Amniotic stem cell (primary cell): Measurements from ENCODE around the gene SELL.
"Not testable (repeated sequence)": the region's sequence is repeated elsewhere in the genome, so short reads cannot be mapped to it uniquely, and the experiment has no call there.

ENCODE experiments used
- DNase-seq: peaks from one replicate; lab custom pipeline; 2025; lab: John Stamatoyannopoulos, UW

Gene SELL

DNA sequence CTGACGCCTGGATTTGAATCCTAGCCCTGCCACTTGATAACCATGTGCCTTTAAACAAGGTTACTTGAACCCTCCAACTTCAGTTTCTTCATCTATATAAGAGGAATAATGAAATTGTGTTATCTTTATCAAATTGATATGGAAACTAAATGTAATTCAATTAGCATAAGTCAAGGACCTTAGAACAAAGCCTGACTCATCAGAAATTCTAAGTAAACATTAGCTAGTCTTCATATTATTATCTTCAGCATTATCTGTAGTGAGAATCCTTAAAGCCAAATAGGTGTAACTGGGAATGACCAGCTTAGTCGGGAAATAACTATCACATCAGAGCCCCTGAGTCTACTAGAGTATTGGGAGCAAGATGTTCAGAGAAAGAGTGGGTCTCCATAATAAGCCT, 6.6 kb downstream of the SELL start:
- no peak for DNase-seq

DNA sequence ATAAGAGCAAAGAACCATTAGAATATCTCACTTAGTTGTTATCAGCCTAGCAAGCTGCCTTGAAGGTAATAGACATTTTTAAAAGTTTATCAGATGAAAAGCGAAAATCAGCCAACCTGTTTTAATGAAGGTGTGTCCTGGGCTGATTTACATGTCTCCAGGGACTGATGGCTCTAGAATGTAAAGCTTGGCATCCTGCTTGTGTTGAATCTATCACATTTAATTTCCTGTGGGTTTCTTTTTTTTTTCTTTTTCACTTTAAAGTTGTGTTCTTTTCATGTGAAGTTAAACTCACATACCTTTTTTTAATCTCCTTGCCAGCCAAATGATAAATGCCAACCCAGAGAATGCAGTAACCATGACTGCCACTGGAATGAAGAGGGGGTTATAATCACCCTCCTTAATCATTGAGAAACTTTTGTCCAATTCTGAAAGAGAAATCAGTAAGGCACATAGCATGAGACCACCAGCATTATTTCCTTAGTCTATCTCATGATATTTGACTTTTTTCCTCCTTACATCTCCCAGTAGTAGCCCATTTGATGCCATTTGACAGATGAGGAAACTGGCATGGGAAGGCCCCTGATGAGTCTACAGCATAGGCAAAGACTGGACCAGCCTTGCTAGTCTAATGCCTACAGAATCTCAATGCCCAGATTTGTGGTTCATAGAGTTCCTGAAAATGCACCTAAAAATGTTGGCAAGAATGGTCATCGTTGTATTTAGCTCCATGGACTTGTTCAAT, 10.0 kb downstream of the SELL start:
- no peak for DNase-seq

DNA sequence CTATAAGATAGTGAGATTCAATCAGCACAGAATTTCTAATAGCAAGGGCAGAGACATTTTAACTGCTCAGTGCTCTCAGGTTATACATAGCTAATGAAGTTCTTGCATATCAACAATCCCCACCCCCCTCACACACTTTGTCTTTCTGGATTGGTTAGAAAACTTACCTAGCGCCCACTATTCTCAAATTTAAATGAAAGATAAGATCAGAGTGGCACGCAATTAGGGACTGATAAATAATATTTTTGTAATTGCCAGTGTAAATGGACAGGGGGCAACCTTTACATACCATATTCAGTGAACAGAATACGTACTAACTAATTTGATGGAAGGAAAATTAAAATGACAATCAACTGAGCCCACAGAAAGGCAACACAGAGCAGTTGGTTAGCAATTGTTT, 11.7 kb downstream of the SELL start:
- no peak for DNase-seq

DNA sequence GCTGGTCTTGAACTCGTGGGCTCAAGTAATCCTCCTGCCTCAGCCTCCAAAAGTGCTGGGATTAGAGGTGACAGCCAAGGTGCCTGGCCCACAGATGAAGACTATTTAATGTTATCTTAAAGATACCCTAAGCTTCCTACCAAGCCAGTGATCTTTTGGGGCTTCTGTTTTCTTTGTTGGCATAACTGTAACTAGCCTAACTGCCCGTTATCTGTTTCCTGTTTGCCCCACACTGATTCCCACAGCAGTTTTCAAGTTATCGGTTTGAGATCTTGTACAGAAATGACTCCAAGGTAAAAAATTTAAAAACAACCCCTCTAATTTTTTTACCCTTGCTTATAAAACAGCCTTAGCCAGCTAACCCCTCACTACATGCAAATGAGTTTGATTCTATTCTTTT, 12.4 kb downstream of the SELL start:
- DNase-seq, result no peak

DNA sequence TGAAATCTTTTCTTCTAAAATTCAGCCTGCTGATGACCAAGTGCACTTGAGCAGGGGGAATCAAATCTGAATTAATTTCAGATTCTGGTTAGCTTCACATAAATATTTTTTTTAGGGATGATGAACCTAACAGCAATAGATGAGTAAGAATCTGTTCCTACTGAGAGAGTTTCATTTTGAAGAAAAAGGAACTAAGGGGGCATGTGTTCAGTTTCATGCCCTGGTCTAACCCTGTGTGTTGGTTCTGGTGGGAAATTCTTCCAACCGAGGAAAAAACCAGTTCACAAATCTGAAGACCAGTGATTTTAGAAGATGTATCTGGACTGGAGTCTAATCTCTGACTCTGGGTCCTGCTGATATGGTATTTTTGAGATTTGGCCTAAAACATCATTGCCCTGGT, 13.7 kb downstream of the SELL start:
- no peak for DNase-seq

DNA sequence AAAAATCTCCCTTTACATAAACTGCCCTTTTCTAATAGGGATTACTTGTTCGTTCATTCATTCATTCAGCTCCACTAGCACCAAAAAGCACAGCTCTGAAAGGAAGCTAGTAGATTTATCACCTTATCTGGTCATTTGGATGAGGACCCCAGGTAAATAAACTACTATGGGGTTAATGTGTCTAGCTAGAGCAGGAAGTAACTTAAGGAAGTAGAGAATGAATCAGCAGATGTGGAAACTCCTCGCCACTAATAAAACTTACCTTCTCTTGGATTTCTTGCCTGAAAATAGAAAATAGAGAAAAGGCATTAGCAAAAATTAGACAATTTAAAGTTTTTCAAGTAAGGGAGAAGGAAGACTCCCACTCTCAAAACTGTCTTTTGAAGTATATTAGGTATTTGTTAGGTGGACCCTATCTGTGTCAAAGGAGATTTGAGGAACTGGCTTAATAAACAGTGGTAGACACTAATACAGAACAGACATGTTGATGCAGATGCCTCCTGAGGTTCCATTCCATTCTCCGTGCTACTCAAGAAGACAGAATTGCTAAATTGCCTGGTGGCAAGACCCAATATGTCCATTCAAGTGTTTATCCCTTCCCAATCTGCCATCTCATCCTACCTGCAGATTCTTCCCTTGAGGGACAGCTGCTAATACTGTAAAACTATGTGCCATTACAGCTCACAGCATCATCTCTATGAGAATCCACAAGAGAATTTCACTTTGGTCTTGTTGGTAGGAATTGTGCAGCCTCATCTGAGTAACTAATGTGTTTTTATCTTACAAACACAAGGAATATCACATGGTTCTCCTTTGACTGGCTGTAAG, 14.9 kb downstream of the SELL start:
- no peak for DNase-seq

DNA sequence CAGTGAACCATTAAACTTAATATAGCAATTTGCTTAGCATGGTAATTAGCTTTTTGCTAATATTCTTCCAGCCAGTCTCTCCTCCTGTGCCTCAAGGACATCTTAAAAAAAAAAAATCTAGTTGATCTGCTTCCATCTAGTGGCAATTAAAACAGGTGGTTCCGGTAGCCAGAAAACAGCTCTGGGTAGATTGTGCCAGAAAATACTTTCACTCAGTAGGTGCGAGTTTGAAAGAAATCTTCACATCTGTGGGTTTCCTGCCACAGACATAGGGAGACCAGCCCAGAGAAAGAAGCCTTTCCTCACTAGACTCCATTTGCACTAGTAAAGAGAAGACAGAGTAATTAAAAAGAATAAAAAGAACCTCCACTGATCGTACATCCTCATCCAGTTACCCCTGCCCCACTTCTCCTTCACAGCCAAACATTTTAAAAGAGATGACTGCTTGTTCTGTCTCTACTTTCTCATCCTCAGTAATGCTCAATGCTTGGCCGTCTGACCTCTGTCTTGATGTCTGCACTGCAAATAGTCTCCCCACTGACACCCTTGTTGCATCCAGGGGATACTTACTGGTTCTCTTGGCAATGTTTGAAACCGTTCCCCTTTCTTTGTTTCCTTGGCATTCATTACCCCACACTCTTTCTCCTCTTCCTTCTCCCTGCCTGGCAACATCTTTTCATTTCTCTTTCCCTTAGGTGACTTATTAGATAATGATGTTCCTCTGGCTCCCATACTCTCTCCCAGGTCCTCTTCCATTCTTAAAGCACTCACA, 16.9 kb downstream of the SELL start:
- DNase-seq, result no peak

DNA sequence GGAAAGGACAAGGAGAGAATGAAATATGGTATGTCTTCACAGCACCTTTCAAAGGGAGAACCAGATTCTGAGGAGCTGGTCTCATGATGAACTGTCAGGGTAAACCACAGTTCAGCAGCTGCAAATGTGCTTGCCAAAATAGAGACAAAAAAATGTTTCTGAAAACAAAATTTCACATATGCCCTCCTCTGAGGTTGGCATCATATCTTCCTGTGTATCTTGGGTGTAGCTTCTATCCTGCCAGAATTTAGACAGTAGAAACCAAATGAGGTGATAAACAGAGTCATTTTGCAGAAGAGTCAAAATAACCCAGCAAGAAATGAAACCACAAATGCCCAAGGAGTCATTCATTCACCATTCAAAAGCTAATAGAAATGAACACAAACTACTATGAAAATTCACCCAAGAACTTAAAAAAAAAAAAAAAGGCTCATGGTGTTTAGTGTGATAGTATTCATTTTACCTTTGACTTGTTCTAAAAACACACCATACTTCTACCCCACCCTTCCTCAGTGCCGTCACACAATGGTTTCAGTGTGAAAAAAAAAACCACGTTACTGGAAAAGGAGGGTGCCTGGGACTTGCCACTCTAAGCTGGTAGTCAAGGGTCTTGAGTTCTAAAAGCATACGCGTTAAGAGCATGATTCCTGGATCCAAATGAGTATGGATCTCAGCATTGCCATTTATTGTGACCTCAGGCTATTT, 18.5 kb downstream of the SELL start:
- no peak for DNase-seq

DNA sequence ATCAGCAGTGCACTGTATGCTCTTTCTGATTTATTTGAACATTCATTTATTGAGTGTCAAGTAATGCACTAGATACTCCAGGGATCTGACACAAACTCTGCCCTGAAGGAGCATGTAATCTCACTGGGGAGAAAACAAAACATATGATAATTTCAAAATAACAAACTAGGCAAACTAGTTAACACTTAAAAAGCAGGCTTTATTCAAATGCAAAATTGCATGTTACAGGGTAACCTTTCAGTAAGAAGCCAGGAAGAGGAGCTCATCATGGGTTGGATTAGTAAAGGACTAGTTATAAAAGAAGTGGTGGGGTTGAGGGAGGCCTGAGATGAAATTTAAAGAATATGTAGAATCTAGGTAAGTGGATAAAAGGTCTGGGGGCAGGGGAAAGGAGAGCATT, 20.9 kb downstream of the SELL start:
- DNase-seq, result no peak

DNA sequence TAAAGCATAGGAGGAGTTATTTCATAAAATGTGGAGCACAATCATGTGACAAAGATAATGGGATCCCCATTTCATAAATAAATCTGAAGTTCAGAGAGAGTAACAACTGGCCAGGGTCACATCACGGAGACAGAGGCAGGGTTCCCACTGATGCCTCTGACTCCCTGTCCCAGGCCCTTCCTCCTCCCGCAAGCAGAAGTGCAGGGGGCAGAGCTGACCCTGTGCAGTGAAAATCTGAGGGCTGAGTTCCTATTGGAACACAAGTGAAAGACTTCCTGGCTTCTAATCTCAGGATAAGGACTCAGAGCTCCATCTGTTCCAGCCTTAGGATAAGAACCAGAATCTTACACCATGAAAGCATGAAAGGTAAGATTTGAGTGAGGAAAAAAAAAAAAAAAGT, 22.0 kb downstream of the SELL start:
- no peak for DNase-seq

DNA sequence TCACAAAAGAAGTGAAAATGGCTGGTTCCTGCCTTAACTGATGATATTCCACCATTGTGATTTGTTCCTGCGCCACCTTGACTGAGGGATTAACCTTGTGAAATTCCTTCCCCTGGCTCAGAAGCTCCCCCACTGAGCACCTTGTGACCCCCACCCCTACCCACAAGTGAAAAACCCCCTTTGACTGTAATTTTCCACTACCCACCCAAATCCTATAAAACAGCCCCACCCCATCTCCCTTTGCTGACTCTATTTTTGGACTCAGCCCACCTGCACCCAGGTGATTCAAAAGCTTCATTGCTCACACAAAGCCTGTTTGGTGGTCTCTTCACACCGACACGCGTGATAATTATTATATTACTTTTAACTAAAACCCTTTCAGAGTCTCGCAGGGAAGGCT, 23.0 kb downstream of the SELL start:
- DNase-seq, result not testable (repeated sequence)

DNA sequence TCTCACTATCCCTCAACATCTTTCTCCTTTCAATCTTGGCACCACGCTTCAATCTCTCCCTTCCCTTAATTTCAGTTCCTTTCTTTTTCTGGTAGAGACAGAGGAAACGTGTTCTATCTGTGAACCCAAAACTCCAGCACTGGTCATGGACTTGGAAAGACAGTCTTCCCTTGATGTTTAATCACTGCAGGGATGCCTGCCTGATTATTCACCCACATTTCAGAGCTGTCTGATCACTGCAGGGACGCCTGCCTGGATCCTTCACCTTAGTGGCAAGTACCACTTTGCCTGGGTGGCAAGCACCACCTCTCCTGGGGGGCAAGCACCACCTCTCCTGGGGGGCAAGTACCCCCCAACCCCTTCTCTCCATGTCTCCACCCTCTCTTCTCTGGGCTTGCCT, 27.8 kb downstream of the SELL start:
- no peak for DNase-seq

DNA sequence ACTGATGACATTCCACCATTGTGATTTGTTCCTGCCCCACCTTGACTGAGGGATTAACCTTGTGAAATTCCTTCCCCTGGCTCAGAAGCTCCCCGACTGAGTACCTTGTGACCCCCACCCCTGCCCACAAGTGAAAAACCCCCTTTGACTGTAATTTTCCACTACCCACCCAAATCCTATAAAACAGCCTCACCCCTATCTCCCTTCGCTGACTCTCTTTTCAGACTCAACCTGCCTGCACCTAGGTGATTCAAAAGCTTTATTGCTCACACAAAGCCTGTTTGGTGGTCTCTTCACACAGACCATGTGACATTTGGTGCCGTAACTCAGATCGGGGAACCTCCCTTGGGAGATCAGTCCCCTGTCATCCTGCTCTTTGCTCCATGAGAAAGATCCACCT, 28.3 kb downstream of the SELL start:
- not testable (repeated sequence) for DNase-seq

DNA sequence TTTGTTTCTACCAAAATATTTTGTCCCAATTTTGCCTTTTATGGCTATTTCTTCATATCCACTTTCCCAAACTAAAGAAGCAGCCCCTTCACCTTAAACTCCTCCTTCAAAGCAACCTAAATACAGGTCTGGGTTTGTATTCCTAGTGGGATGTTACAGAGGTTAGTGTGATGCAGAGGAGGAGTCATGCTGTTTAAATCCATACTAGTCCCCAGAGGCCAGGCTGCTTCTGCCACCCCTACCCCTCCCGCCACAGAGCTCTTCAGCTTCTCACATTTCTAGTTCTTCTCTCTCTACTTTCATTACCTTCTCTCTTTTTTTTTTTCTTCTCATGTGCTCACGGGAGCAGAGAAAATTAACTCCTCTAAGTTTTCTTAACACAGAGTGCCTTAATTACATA, 29.3 kb downstream of the SELL start:
- DNase-seq, result no peak

DNA sequence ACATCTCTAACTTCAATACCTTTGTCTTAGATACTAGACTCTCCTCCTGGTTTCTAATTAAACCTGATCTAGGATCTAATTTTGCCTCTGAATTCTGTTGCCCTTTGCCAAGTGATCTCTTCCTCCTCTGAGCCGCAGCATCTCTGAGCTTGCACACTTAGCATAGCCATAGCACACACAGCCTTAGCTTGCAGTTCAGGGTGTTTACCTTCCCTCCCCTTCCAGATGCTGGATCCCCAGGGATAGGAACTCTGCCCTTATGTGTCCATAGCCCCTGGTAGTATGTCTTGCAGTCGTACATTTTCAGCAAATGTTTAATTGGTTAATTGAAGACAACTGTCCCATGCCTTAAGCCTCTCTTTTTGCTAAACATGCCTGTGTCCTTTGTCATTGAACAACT, 30.3 kb downstream of the SELL start:
- no peak for DNase-seq

DNA sequence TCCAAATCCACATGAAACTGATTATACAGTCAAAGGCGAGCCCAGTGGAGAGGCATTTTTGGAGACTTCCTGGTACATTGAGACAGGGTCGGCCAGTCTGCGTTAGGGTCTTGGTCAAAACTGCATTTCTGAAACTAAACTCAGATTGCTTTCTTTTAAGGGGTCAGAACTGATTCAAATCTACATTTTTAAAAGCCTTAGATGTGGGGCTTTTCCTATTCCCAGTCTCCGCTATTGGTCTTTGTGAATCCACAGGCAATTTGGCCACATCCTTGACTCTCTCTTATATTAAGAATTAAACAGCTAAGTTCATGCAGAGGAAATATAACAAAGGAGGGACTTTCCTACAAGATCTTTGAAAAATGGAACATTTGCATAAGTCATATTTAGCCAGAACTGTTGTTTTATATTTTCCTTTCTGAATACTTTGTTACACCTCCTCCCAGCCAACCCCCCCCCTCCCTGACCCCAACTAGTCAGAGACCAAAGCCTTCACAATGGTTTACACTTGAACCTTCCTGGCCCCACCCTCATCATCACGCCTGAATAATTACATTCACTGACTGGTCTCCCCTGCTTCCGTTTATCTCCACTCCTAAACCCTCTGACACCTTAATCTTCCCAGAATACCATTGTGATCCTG, 30.9 kb downstream of the SELL start:
- DNase-seq, result no peak

DNA sequence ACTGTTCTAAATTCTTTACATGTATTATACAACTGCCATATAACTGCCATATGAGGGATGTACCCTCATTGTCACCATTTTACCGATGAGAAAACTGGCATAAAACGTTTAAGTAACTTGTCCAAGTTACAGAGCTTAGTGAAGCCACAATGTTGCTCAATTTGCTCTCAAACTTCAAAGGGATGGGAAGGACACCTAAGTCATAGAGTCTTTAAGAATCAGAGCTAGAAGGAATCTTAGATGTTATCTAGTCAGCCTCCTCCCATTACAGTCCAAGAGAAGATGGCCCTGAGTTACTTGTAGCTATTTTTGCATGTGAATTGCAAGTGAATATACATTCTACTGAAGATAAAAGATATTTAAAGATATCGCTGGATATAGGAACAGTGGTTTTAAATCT, 31.7 kb downstream of the SELL start:
- DNase-seq, result no peak

DNA sequence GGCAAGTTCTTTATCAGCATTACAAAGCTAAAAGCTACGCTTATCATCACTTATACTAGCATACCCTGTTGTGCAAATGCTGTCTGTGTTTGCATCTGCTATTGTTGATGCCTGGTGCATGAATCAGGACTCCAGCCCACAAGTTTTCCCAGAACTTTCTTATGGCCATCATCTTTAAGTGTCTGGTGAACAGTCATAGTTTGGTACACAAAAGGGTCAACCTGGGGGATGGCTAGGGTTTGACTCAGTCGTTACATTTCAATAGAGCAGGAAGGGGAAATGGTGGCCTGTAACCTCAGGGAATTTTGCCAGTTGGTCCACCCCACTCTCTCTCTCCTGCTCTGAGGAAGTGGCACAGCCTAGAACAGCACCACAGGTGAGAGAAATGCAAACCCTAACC, 35.4 kb downstream of the SELL start:
- no peak for DNase-seq

DNA sequence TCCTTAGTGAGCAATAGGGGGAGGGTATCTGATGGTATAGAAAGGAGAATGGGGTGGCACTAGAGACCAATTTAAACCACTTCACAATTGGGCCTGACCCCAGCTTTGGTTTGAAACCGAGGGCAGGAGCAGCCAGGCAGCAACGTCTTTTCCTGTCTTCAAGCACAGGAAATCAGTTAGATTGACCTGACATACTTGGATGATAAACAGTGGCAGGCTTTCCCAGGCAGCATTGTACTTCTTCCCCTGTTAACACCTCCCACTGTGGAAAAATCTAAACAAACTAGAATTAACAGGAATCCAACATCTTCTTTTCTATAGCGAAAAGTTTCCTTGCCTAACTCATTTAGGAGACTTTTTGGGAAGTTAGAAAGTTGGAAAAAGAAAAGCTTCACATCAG, 40.6 kb downstream of the SELL start:
- DNase-seq, result no peak

DNA sequence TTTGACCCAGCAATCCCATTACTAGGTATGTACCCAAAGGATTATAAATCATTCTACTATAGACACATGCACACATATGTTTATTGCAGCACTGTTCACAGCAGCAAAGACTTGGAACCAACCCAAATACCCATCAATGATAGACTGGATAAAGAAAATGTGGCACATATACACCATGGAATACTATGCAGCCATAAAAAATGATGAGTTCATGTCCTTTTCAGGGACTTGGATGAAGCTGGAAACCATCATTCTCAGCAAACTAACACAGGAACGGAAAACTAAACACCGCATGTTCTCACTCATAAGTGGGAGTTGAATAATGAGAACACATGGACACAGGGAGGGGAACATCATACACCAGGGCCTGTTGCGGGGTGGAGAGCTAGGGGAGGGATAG, 41.2 kb downstream of the SELL start:
- DNase-seq, result not testable (repeated sequence)

DNA sequence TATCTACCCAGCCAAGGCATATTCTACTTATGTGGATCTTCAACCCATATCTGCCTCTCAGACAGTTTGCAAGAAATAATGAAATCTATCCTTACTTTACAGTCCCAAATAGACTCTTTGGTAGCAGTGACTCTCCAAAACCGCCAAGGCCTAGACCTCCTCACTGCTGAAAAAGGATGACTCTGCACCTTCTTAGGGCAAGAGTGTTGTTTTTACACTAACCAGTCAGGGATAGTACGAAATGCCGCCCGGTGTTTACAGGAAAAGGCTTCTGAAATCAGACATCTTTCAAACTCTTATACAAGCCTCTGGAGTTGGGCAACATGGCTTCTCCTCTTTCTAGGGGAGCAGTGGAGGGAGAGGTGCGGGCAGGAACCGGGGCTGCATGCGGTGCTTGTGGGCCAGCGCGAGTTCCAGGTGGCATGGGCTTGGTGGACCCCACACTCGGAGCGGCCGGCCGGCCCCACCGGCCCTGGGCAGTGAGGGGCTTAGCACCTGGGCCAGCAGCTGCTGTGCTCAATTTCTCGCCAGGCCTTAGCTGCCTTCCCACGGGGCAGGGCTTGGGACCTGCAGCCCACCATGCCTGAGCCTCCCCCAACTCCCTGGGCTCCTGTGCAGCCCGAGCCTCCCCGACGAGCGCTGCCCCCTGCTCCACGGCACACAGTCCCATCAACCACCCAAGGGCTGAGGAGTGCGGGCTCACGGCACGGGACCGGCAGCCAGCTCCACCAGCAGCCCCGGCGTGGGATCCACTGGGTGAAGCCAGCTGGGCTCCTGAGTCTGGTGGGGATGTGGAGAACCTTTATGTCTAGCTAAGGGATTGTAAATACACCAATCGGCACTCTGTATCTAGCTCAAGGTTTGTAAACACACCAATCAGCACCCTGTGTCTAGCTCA, 43.5 kb downstream of the SELL start:
- DNase-seq, result not testable (repeated sequence)
